Measurements from ENCODE around the gene YKT6.

The YKT6 gene

GRCh38 chr7:44258865-44259546 lies 58.2 kb downstream of the YKT6 start:
- DNase-seq (ENCODE audit: low read depth), result no peak

DNA sequence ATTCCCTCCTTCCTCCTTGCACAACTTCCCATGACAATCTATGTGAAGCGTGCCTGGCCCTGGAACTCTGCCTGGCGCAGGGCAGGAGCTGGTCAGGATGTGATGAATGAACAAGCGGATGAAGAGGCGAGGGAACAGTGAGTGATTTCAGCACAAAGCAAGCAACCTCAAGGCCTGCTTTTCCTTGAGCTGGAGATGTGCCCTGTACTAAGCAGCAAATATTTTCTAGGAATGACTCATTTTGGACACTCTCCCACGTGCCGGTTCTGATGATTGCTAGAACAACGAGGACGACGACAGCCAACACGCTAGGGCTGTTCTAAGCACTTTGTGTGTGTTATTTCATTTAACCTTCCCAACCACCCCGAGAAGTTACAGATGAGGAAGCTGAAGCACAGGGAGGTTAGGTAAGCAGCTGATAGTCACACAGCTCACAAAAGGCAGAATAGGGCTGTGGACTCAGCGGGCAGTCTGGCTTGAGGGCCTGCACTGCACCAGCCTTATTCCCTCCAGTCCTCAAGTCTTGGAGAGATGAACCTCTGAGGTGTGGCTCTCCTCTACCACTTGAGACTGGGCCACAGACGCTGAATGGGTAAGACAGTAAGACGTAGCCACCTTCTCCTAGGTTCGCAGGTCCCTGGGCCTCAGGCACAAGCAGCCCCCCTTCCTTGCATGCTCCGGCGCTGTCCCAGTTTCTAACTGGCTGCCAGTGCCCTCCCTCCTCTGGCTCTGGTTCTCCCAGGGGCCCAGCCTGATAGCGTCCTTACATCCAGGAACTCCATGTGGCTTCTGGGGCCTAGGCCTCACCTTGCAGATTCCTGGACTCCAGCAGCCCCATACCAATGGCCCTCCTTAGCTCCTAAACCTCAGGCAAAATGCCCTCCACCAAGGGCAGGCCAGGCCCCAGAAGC lies 59.0 kb downstream of the YKT6 start:
- DNase-seq (ENCODE audit: low read depth), result no peak

- no peak for DNase-seq (ENCODE audit: low read depth)
These were observed 60.5 kb downstream of the YKT6 start for GRCh38 chr7:44261240-44261639.

GRCh38 chr7:44262031-44262430 lies 61.3 kb downstream of the YKT6 start:
- no peak for DNase-seq (ENCODE audit: low read depth)

GRCh38 chr7:44263326-44264082 lies 62.7 kb downstream of the YKT6 start:
- DNase-seq (ENCODE audit: low read depth), result no peak
